AML-193 (cell line): ENCODE results near the gene SLC23A1.
"Not testable (repeated sequence)": the region's sequence is repeated elsewhere in the genome, so short reads cannot be mapped to it uniquely, and the experiment has no call there.

Source experiments
- DNase-seq, 2 experiments: peaks; one replicate each; lab custom pipeline; 2025; lab: John Stamatoyannopoulos, UW

SLC23A1 gene

DNA sequence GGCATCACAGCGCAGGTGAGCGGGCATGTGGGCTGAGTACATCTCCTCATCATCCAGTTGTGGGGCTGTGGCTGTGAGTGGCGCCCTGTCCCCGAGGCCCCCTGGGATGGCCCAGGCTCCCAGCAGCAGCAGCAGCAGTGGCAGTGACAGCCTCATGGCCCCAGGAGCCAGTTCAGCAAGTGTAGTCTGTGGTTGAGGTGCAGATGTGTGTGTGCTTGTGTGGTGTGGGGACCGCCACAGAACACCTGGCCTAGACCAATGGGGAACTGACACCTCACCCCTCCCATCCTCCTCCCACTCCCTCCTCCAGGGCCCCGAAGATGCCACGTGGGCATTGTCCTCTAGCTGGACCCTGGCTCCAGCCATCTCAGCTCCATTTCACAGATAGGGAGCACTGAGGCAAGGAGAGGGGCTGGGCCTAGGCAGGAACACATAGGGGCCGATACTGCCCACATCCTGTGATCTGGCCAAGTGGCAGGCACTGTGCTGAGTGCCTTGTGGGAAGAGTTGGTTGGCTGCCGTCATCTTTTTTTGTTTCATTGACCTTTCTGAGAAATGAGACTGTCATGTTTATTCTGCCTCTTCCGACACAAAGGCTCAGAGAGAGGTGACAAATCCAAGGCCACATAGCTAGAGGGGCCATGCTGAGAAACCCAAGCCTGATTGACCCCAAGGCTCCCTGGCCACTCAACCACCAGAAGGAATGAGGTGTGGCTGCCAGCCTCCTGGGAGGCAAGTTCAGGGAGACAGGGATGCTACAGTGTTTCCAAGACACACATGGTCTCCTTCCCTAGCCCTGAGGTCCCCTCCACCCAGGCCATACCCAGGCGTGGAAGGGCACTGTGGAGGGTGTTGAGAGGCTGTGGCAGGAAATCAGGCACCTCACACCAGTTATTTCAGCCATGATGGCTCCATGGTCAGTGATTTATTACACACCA, 6.9 kb upstream of the SLC23A1 start, which contains the start of gene MZB1:
MZB1 (minus strand) TSS at position 213 of the 938 bp plus-strand sequence; CDS start at position 156, 57 bp downstream.
- DNase-seq = no peak

DNA sequence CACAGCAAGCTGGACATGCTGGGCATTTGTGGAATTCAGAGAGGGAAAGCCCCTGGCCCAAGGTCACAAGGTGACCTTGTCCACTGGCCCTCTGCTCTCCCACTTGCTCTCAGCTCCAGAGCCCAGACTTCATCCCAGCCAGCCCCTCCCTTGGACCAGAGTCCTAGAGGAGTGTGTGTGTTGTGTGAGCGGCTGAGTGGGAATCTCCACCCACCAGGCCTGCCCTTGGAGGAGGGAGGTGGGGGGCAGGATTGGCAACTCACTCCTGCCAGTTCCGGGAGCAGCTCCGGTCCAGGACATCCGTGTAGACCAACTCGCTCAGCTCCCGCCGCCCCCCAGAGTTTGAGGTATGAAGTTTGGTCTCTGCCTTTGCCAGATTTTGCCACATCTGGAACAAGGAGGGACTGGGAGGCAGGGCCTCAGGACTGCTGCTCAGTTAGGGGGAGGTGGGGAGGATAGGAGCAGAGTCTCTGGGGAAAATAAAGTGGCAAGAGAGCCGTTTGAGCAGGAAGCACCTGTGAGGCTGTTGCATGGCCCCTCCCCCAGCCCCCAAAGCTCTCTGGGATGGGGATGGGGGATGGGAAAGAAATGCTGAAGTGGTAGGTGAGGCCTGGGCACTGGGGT, 5.2 kb upstream of the SLC23A1 start:
- no peak for DNase-seq

DNA sequence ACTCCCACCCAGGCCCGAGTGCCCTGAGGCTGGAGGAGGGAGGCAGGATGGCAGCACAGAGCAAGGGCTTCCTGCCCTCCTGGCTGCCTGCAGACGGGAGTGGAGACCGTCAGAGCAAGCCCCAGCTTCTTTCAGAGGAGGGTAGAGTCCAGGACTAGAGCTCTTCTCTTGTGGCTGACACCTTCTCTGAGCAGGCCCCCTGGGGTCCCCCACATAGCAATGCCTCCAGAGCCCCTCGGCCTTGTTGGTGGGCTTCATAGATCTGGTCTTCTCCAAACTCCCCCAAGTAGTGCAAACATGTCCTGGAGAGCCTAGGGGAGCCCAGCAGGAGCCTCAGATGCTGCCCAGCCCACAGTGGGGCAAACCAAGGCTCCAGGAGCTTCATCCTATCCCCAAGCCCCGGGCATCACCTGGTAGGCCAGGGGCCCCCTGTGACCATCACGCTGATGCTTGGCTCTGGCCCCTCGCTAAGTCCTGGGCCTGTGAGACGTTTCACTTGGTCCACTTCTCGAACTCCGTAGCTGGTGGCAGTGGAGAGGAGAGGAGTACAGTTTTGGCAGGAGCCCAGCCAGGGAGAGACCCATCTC, 4.6 kb upstream of the SLC23A1 start:
- DNase-seq = no peak

DNA sequence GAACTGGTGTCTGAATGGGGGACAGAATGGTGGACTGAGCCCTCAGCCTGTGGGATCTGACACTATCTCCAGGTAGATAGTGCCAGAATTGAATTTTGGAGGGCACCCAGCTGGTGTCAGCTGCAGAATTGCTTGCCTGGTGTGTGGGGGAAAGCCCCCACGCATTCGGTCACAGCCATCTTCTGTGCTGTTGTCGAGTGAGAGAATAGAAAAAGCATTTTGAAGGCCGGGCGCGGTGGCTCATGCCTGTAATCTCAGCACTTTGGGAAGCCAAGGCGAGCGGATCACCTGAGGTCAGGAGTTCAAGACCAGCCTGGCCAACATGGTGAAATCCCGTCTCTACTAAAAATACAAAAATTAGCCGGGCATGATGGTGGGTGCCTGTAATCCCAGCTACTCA, 3.9 kb upstream of the SLC23A1 start:
- not testable (repeated sequence) for DNase-seq

DNA sequence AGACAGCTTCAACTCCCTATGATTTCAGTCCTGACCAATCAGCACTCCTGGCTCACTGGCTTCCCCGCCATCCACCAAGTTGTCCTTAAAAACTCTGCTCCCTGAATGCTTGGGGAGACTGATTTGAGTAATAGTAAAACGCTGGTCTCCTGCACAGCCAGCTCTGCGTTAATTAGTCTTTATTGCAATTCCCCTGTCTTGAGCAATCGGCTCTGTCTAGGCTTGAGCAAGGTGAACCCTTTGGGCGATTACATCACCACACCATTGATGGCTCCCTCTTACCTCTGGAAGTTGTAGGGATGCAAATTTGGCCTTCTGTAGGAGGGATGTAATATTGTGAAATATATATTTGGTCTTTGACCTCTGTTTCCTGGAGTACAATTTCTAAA, 2.9 kb upstream of the SLC23A1 start:
- DNase-seq = peak; percentile 63 to 69

DNA sequence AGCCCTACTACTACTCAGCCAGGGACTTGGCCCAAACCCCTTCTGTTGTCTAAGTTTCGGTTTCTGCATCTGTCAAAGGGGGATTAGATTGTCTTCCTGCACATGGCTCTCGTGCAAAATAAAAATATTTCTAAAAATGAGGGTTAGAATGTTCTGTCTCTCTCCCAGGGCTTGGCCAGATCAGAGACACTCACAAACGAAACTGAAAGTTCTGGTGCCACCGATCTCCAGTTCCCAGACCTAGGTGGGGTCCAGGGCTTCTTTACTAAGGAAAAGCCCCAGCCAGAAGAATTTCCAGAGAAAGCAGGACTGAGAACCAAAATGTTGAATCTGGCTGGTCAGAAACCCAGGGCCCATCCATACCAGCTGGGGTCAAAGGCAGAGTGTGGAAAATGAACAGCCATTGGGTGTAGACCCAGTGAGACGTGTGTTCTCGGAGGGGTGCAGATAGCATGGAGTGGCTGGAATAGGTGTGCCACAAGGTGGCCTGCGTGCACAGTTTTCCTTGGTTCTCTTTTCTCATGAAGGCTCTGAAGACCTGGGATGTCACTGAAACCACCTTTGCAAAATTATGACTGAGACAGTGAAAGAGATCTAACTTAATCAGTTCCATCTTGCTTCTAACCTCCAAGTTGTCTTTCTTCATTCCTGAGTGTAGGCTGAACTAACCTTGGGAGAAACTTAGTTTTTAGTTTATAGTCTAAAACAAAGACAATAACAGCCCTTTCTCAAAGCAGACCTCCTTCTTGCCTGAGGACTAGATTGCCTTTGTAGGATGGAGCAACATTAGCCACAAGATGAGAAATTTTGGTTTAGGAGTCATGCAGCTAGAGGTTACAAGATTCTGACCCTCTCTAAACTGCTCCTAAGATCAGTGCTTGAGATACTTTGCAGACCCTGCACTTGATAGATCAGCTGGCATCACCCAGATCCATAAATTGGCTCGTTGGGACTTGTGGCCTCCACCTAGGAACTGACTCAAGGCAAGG, 2.3 kb upstream of the SLC23A1 start:
- peak; percentile 50 to 56 for DNase-seq

DNA sequence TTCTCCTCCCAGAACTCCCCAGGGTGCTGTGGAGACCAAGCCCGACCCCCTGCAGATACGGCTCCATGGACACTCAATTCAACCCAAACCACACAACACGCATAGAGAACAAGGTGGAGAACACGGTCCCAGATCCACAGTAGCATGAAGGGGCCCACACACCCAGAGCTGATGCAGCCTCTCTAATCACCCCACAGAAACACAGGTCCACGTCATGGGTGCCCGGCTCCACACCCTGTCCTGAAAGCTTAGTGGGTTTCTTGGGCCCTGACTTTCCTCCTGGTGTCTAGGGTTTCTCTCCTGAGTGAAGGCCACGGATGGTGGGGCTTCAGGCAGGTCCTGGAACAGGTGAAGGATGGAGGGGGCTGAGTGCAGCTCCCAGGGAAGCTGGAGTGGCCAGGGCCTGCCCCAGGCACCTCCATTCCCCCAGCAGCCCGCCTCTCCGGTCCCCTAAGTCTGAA, 1.5 kb upstream of the SLC23A1 start:
- DNase-seq = no peak

DNA sequence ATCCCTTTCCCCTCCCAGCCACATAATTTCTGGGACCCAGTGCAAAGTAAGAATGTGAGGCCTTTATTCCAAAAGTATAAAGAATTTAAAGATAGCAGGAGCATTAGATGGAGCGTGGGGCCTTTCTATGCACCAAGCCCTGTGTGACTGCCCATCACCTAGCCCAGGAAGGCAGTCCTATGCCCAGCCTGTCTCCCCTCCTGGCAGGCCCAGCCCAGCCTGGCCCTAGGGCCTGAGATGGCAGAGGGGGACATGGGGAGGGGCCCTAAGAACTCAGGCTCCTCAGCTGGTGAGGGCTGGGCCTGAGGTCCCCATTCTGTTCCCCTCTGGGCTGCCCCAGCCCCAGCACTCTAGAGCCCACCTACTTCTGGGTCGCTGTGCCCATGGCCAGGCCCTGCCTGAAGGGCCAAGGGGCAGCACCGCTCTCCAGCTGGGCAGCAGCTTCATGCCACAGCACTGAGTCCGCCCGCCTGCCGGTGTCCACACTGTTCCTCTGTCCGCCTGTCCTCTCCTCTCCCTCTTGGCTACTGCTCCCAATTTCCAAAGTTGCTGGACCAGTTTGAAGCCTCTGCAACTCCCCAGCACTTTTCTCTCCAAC, 995 bp upstream of the SLC23A1 start:
- DNase-seq = no peak

DNA sequence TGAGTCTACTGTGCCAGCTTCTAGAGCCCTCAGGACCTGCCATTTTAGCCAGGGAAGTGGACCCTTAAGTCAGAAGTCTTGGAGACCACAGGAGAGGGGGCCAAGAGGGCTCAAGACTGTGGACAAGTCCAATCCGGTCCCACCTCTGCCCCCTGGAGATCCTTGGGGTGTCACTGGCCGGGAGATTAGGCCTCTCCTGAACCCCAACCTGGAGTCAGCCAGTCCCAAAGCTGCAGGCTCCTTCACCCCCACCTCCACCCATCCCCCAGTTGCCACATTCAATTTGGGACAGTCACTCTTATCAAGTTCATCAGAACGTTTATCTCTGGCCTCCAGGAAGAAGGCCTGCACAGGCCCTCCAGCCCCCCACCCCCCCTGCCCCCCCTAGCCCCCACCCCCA, 290 bp downstream of the SLC23A1 start:
- DNase-seq = no peak

DNA sequence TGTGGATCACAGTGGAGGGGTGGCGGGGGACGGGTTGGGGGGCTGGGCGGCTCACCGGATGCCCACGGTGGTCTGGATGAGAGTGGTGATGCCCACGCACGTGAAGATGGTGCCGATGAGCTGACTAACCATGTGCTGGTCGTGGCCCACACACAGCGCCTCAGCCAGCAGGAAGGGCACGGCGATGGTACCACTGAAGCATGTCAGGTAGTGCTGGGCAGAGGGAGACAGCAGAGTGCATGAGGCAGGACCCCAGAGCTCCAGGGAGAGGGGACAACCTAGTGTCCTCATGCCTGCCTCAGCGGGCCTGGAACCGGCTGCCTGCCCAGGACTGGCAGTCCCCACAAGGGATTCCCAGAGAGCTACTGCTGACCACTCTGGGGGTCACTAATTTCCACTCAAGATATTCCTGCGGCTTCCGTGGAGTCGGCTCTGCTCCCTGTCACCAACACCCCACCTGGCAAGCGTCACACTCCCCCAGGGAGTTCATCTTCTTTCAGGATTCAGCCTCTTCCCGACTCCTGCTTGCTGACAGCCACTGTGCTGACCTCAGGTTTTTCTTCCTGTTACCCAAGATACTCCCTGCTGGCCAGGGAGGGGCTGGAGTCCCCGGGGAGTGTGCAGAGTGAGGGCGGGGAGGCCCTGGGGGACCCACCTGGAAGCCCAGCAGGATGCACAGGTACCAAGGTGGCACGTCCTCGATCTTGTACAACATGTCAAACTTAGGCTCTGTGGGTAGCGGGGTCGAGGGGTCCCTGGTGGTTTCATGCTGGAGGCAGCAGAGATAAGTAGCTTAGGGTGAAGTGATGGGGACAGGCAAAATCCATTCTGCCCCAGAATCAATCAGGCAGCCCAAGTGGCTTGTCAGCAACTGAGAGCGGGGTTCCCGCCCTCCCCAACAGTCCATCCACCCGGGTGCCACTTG, 998 bp downstream of the SLC23A1 start:
- DNase-seq = no peak

DNA sequence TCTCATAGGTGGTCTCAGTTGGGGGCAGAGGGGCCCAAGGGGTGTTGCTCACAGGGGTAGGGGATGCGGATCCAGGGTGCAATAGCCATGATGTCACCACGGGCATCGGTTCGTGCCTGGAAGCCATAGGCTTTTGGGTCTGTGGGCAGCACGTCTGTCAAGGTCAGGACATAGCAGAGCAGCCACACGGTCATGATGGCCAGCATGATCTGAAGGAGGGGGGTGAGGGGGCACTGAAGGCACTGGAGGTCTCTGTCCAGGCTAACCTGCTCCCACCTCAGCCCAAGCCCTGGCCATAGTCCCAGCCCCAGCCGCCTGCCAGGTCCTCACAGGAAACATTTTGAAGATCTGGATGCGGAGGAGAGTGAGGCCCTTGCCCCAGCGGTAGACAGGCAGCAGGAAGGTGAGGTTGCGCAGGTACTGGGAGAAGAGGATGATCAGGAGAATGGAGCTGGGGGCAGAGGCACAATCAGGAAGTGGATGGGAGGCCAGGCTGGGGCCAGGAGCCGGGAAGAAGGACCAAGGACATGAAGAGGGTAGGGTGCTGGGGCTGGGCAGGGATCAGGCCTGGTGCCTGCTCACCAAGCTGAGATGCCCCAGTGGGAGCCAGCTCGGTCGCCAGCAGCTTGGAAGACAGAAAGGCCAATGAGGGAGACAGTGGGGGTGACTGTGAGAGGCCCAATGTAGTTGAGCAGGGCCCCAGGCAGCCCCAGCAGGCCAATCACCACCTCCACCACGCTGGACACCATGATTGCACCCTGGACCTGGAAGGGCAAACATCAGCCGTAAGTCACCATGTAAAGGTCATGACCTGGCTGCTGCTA, 3.3 kb downstream of the SLC23A1 start:
- DNase-seq = no peak

DNA sequence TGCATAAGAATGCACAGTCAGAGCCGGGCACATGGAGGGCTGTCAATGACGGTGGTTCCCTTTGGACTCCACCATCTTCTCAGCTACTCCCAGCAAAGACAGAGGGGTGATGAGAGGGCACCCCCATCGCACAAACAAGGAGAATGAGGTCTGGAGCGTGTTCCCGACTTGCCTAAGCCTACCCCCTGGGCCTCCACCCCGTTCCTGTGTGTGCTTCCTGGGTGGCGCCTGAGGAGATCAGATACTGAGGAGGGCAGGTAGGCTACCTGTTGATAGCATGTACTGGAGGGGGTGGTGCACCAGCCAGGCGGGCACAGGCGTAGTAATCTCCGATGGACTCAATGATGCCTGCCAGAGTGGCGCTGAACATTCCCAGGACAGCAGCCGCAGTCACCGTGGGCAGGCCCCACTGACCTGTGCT, 4.1 kb downstream of the SLC23A1 start:
- no peak for DNase-seq

DNA sequence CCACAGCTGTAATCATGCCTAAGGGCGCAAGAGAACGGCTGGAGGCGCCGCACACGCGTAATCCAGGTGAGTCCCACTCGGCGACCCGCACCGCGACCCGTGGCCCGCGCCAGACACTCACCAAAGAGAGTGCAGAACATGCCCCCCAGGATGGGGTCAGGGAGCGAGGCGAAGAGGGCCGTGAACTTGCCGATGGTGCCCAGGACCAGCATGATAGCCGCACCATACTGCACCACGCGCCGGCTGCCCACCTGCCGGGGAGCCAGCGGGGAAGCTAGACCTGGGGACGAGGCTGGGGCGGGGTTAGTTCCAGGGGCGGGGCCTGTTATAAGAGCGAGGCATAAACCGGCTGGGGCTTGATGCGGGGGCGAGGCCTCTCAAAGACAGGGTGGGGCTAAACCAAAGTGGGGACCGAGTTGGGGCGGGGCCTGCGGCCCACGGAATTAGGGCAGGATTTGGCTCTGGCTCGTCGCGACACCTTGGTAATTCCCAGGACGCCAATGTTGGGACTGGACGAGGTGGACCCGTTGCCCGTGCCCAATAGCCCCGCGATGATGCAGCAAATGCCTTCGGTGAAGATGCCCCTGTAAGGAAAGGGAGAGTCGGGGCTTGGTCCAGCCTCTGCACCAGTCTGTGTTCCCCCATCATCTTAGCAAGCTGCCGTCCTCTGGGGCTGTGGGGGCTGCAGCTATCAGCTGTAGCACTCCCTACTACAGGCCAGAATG, 4.8 kb downstream of the SLC23A1 start:
- no peak for DNase-seq

DNA sequence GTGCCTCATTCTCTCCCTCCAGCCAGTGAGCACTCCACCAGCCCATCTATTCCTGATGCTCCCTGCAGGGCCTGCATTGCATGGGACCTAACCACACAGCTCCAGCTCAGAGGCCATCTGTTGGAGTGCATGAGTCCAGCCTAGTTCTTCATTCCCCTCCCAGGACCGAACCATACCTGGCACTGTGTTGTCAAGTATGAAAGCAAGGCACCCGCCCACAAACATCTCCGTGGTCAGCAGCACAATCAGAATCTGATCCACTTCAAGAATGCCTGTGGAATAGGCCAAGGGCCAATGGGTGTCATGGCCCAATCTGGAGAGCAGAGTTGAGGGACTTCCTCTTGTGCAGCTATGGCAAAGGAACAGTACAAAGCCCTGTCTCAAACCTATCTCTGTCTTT, 5.9 kb downstream of the SLC23A1 start:
- no peak for DNase-seq

DNA sequence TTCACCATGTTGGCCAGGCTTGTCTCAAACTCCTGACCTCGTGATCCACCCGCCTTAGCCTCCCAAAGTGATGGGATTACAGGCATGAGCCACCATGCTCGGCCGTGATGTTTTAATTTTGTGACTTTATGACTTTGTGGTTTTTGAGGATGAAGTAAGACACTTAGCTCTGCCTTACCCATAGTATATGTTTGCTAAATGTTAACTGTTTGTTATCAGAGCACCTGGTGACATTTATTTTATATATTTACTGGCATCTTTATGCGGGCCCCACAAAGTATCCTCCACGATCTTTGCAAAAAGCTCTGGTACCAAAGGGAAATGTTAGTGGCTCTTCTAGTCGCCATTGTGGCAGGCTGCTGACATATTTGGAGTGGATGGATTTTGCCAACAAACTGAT, 6.7 kb downstream of the SLC23A1 start:
- no peak for DNase-seq

DNA sequence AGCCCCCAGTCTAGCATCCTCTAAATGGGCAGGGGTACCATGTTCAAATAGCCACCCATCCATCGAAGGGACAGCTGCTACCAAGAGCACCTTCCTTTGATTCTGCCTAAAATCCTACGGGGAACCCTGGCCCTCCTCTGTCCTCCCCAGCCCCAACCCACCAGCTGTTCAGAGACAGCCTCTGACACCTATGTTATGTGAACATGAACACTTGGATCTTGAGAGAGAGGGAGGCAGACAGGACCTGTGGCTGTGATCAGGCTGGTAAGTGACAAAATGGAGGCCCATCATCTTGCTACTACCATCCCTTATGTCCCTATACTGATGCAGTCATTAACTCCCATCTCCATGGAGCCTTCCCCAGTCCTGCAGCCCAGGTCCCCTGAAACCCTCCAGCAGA, 8.2 kb downstream of the SLC23A1 start:
- no peak for DNase-seq

DNA sequence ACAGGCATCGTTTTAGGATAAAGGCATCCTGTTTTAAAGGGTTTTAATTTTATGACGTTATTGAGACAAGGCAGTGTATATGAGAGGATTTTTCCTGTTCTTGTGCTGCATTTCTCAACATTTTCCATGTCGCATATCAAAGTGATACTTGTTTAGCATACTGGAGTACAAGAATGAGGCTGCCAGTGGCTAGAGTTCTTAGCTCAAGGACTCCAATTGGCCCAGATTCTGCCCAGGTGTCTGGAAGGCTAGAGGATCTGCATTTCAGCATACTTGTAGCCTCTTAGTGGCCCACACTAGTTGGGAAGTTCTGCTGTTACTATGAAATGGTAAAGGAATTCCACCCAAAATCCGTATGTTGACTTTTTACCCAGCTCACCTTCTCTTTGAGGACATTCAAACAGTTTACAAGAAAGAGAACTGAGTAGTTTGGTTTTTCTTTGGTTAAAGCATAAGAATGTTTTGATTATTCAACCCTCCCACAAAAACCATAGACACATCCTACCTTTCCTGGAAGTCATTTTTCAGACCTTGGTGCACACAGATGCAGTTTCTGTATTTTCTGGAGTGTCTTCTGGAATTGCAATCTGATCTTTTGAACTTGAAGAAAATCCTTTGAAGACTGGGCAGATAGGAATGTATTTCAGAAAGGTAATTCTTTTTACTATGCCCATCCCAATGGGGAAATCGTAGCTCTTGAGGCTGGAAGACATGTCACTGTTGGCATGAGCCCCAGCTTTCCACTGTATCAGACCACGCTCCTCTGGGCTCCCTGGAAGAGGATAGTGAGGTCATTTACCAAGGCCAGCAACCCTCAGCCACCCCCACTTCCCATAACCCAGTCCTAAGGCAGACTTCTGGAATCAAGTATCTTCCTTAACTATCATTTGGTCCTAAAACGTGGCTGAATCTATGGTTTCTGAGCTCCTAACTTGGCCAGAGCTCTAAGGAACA, 11.3 kb downstream of the SLC23A1 start:
- no peak for DNase-seq
